GM19455 (cell line): ENCODE data around the gene ZSCAN10.
A peak's percentile ranks its signal among the peaks of the same experiment; 100 is the strongest.

ENCODE experiments used
- ATAC-seq: cut with Tn5 transposase; IDR thresholded peaks from one replicate; pipeline ENCODE4 v1.9.1; 2021; ENCODE audit not compliant: unreplicated experiment

The ZSCAN10 gene

GRCh38 chr16:3134338-3135125 is 35.4 kb upstream of the ZSCAN10 start, which contains the start of gene ZNF213:
Gene ZNF213, plus strand, starts transcription at chr16:3135029. Its CDS starts 2,252 bp downstream, at chr16:3137281.
- ATAC-seq, result peak; percentile 91

DNA sequence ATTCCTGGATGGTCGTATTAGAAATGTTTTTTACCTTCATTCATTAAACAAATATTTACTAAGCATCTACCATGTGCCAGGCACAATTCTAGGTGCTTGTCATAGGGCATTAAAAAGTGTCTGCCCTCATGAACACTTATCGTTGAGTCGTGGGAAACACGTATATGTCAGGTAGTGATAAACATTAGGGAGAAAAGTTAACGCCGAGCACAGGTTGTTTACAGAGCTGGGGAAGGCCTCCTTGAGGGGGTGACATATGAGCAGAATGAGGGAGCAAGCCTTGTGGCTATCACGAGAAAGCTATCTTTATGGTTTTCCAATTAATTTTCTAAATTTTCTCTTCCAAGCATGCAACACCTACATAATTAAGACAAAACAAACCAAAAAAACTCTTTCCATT is 34.8 kb upstream of the ZSCAN10 start:
- ATAC-seq, result no peak

DNA sequence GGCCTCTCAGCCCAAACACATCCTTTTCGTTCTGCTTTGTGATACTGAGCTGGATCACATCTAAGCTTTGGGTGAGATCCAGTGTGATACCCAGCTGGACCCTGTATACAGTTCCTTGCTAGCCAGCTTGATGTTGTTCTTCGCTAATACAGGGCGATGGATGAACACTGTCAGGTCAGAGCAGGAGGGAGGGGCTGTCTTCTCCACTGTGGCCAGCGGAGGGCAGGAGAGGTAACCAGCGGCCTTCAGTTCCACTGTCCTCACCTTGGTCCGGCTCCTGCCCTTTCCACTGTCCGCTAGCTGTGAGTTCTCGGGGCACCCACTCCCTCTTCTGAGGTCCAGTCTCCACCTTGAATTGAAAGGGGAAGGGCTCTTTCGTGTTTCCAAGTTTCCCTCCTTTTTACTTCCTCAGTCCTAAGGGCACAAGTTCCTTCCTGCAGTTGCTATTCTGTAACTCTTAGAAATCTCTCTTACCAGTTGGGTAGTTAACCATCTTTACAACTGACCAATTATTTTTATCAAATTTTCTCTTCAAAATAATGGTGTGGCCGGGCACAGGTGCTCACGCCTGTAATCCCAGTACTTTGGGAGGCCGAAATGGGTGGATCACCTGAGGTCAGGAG is 32.8 kb upstream of the ZSCAN10 start:
- ATAC-seq, result no peak

DNA sequence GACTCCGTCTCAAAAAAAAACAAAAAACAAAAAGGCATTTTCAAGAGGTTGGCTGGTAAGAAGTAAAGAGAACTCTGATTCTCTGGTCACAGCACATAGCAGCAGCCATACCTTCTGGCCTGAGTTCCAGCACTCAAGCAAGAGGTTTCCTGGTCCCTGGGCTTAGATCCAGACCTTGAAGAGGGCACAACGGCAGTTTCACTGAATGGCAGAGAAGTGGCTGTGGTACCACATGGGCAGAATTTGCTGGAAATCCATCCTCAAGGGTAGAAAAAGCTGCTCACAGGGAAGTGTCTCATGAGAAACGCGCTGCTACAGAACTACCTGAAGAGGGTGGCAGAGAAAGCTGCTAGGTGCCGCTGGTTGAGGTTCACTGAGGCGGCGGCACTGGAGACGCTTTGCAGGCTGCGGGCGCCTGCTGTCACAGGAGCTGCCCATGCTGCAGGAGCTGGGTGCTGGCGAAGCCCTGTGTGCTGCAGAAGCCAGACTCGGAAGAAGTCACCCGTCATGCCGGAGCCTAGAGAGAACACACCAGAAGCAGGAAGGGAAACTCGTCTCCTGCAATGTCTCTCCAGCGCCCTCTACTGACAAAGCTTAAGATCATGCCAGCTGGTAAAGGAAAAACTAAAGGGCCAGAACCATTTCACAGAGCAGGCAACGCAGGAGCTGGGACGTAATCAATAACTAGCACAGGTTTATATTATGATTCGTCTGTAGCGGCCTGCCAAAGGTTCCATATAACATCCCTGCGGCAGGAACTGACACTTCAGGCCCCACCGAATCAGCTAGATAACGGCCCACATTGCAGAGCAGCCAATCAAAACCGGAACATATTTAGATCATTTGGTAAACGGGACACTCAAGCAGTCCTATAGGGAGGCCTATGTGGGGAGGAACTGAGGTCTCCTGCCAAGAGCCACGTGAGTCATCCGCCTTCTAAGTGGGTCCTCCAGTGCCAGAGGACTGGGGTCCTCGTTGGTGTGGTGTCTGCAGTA is 30.3 kb upstream of the ZSCAN10 start:
- no peak for ATAC-seq

- ATAC-seq, result no peak
These were observed 28.7 kb upstream of the ZSCAN10 start for GRCh38 chr16:3127745-3128144.

DNA sequence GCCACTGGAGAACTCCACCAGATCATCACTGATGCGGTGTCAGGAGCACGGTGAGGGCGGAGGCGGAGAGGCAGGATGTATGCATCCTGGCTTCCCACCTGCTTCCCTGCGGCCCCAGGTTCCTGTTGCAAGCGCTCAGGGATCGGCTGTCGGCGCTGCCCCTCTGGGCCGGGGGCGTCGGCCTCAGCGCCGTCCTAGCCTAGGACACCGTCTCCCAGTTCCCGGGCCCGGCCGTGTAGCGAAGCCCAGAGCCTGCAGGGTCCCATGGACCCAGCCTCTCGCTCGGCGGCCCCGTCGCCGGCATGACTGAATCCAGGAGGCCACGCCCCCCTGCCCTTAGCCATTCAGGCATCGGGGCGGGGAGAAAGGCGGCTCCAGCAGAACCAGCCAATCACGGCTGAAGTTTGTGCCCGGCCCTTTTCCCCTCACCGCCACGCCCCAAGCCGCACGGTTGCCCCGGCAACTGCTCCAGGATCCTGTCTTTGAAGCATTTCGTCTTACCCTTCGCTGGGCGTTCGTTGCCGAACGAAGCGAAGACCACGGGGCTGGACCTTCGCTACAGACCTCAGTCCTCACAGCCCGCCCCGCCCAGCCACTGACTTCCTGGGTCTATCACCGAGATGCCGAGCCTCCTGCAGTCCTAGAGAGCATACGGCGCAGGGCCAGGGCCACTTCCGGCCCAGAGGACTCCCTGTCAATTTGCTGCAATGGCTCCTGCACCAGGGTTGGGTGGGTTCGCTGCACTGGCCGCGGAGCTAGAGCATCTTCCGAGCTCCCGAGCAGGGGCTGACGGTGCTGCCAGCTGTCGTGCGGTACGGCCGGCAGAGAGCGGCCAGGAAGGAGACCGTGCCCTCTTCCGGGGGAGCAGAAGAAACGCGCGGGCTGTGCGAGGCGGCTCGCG is 25.1 kb upstream of the ZSCAN10 start:
- ATAC-seq, result peak; percentile 80

GRCh38 chr16:3122926-3123570 is 24.0 kb upstream of the ZSCAN10 start:
- no peak for ATAC-seq

GRCh38 chr16:3121851-3122467 is 22.9 kb upstream of the ZSCAN10 start:
- ATAC-seq, result no peak

GRCh38 chr16:3120435-3120834 is 21.3 kb upstream of the ZSCAN10 start:
- ATAC-seq, result no peak

DNA sequence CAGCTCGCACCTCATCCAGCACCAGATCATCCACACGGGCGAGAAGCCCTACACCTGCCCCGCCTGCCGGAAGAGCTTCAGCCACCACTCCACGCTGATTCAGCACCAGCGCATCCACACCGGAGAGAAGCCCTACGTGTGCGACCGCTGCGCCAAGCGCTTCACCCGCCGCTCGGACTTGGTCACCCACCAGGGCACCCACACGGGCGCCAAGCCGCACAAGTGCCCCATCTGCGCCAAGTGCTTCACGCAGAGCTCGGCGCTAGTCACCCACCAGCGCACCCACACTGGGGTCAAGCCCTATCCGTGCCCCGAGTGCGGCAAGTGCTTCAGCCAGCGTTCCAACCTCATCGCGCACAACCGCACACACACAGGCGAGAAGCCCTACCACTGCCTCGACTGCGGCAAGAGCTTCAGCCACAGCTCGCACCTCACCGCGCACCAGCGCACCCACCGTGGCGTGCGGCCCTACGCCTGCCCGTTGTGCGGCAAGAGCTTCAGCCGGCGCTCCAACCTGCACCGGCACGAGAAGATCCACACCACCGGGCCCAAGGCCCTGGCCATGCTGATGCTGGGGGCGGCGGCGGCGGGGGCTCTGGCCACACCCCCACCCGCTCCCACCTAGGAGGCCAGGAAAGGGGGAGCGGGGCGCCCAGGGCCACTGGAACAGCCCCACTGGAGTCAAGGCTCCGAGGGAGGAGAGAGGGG is 20.8 kb upstream of the ZSCAN10 start:
- ATAC-seq, result no peak

GRCh38 chr16:3119286-3119685 is 20.2 kb upstream of the ZSCAN10 start:
- ATAC-seq, result no peak

- ATAC-seq, result no peak
These were observed 19.8 kb upstream of the ZSCAN10 start for GRCh38 chr16:3118846-3119245.

DNA sequence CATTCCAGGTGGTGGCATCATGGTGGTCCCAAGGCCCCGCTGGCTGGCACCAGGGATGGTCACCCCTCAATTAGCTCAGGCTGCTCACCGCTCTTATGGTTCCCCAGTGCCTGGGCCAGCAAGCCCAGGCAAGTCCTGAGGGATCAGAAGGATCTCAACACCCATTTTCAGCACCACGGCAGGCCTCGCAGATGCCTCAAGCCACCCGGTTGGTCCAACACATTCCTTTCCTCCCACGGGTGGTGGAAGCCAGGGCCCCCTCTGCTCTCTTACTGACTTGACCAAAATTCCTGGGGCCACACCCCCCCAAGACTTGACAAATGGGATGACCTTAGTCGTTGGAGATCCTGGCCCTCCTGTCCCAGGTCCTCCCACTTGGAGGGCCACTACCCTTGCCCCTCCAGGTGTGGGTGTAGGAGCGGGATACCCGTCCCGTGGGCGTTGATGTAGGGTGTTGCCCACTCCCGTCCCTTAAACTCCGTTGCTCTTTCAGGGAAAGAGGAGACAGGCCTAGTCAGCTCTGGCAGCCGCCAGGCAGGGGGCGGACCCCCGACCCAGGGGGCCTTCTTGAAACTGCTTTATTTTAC is 19.2 kb upstream of the ZSCAN10 start:
- no peak for ATAC-seq

DNA sequence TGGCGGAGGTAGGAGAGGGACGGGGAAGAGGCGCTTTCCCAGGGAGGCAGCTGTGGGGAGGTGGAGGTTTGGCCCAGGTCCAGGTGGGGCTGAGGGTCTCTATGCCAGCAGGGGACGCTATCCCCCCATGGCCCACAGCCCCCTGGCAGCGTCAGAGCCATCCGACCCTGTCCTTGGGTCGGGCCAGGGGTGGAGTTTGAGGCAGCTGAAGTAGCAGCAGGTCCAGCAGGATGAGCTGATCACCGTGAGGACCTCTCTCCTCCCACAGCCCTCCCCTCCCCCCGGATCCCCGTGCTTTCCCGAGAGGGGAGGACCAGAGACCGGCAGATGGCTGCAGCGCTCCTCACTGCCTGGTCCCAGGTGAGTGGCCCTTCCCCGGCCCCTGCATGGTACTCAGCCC is 16.5 kb upstream of the ZSCAN10 start:
- no peak for ATAC-seq

DNA sequence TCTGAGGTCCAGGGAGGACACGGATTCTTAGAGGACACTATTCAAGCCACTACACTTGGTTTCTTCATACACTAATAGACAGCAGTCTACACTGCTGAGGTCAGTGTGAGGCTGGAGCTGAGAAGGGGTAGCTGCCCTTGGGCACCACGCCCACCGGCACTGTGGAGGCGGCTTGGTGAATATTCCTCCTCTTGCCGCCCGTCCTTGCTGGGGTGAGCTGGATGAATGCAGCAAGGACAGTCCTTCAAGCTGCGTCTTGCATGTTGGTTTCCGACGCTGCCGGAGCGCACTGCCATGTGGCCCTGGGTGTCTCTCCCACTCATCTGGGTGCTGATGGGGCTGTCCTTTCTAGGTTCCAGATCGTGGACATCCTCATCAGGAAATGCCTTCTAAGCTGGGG is 15.9 kb upstream of the ZSCAN10 start:
- no peak for ATAC-seq

- no peak for ATAC-seq
These were observed 14.8 kb upstream of the ZSCAN10 start for GRCh38 chr16:3113765-3114479.

DNA sequence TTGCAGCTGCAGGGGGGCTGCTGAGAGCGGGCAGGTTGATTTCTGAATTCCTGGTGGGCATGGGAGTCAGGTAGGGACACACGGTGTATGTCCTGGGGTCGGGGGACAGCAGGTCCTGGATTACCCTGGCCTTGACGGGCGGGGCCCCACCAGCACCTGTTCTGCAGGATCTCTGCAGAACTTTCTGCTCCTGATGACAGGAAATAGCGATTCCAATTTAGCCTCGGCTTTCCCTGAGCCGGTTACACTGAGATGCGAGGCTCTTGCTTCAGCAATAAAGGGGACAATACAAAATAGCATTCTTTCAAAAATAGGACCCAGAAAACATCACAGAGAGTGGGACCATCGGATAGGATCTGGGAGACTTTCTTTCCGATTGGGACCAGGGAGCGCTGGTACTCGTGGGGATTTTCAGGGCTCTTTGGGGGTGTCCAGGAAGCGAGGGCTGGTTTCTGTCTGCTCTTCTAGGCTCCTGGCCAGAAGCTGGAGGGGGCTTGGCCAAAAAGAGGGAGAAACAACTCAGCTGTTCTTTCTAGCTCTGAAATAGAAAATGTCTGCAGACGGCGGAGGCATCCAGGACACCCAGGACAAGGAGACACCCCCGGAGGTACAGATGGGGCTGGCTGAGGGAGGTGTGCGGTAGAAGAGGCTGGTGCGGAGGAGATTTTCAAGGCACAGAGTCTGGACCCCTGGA is 13.9 kb upstream of the ZSCAN10 start:
- ATAC-seq, result no peak
